Activated naive CD8-positive, alpha-beta T cell treated with anti-CD3 and anti-CD28 coated beads, Interleukin-2, amount 50 U/mL, for 16 hours (primary cell): ENCODE data around the gene TIMM8A.

Experiments used
- DNase-seq: peaks from one replicate; pipeline ENCODE4 v3.0.0-alpha.2; 2020; ENCODE audit warnings: low read depth, low spot score

TIMM8A gene, protein sequence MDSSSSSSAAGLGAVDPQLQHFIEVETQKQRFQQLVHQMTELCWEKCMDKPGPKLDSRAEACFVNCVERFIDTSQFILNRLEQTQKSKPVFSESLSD

DNA sequence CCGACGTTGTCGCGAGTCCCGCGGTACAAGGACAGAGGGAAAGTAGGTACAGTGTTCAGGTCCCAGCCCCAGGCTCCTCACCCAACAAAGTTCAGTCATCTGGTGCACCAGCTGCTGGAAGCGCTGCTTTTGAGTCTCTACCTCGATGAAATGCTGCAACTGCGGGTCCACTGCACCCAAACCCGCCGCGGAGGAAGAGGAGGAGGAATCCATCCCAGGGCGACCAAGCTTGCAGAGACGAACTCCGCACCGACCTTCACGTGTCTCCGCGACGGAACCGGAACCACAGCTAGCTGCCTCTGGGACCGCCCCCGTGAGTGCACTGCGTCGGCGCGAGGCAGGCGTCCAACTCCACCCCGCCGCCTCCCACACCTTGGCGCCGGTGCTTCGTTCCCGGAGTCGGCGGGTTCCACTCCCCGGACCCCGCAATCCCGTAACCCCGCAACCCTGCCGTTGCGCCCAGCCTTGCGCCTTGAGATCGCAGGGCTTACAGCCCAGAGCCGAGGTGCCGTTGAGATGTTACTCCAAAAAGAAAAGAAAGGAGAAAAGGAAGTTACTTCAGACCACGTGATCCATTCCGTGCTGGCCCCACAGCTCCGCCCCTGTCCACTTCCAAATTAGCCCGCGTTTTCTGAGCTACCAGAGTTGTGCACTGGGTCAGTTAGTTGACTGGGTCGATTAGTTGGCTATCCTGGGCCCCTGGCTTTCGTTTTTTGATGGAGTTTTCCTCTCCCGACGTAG lies at the start of gene TIMM8A:
Gene TIMM8A, minus strand, starts transcription at position 291 of the 741 bp plus-strand sequence. Its CDS starts 78 bp downstream, at position 213.
- DNase-seq: peak; percentile 55

DNA sequence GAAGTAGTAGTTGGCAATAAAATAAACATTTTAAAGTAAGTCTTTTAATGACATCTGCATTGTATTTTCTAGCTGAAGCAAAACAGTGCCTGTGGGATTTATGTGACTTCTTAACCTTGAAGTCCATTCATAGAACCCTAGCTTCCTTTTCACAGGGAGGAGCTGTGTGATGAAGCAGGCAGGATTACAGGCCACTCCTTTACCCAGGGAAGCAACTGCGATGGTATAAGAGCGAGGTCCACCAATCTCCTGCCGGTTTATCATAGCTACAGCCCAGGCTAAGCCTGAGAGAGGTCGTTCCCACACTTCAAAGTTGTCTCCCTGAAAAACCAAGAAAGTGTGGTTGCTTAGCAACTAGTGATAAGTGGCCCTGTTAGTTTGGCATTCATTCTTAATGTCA lies 49.2 kb upstream of the TIMM8A start:
- no peak for DNase-seq

DNA sequence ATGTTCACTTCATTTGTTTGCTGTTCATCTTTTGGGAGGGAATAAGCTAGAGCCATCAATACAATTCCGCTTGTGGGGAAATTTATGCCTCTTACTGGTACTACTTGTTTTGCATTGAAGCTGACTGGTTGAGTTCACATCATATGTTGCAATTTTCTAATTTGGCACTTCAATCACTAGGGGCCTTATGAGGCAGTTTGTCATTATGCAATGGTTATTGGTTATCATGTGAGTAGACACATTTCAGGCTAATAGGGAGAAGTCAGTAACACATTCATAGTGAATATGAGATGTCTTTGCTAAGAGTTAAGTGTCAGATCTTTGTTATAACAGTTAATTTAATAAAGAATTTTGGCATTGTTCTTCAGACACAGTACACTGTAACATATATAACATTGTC lies 47.2 kb upstream of the TIMM8A start:
- no peak for DNase-seq

DNA sequence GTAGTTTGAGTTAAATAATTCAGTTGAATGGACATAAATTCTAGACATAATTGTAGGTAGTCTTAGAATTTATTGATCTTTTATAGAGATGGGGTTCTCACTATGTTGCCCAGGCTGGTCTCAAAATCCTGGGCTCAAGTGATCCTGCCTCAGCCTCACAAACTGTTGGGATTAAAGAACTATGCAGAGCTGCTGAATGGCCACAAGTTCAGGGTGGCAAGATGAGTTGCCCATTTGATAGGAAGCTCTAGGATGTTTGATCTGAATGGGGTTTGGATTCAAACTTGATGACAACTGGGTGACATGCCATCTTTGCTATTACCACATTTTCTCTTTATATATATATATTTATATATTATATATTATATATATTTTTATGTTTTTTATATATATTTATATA lies 45.8 kb upstream of the TIMM8A start:
- no peak for DNase-seq

DNA sequence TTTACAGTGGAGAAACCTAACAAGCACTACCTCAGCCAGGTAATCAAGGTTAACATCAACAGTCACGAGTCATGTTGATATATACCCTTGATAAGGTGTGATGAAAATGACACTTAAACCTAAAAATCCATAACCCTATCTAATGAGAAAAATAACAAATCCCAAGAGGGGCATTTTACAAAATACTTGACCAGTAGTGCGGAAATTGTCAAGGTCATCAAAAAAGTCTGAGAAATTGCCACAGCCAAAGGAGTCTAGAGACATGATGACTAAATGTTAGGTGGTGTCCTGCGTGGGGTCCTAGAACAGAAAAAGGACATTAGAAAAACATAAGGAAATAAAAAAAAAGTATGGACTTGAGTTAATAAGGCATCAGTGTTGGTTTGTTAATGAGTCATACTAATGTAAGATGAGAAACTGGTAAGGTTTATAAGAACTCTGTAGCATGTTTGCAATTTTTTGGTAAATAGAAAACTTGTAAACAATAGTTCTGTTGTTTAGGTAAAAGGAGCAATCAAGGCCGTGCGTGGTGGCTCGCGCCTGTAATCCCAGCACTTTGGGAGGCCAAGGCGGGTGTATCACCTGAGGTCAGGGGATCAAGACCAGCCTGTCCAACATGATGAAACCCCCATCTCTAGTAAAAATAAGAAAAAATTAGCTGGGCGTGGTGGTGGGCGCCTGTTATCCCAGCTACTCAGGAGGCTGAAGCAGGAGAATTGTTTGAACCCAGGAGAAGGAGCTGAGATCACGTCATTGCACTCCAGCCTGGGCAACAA lies 45.2 kb upstream of the TIMM8A start:
- no peak for DNase-seq

DNA sequence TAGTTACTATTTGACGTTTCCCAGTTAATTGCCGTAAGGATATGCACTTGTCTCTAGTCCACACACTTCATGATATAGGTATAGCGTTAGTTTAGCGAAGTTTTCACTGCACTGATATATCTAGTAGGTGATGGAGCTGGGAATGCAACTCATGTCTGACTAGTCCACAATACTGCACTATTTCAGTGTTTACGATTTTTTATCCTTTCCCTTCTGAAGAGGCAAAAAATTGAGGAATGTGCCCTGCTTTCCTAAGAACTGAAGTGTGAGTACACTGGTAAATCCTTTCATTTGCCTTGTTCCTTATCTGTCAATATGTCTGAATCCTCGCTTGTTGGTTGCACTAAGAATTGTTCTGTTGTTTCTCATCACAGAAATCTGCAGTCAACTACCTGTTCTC lies 43.3 kb upstream of the TIMM8A start:
- no peak for DNase-seq

DNA sequence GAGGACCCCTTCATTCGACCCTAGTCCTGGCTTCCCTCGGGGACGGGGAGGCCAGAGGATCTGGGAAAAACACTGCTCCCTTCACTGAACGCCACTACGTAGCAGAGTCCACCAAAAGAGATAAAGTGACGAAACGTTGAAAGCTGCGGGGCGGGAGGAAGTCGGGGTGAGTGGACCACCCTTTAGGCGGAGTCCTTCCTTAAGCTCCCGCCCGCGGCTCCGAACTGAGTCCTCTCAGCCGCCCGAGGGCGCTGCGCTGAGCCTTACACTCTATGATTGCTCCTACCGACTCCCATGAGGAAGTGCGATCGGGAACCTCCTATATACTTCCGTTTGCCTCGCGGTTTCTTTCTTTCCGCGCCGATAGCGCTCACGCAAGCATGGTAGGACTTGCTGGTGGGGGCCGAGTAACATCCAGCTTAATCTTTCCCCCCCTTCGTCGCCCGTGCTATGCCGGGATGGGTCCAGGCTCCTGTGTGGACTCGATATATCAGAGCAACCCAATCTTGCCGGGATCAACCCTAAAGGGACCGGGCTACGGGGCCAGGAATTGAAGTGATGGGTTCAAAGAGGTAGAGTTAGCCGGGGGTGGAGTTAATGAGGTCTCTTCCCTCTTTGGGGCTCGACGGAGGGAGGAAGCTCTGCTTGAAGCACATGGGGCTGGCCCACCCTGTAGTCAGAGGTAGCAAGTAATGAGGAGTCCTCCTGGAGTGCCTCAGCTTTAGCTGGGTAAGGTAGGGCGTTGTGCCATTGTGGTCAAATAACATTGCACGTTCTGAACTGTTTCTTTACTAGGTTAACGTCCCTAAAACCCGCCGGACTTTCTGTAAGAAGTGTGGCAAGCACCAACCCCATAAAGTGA lies 42.4 kb upstream of the TIMM8A start, which contains the start of gene RPL36A:
Gene RPL36A, plus strand, starts transcription at position 348 of the 862 bp plus-strand sequence. Its CDS starts 33 bp downstream, at position 381.
- peak; percentile 52 for DNase-seq

DNA sequence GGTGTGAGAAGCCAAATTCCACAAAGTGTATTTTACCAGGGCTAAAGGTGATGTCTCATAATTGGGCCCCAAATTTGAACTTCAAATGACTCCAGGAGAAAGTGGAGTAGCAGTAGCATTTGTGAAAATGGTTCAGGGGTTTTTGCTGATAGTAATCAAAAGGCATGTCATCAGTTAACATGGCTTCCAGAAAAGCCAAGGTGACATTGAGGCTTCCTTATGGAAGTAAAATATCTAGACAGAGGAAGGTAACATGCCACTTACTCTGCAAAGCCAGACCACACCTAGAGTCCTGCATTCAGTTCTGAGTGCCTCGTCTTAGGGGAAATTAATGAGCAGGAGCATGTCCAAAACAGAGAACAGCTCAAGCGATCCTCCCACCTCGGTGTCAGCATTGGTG lies 40.1 kb upstream of the TIMM8A start:
- no peak for DNase-seq

DNA sequence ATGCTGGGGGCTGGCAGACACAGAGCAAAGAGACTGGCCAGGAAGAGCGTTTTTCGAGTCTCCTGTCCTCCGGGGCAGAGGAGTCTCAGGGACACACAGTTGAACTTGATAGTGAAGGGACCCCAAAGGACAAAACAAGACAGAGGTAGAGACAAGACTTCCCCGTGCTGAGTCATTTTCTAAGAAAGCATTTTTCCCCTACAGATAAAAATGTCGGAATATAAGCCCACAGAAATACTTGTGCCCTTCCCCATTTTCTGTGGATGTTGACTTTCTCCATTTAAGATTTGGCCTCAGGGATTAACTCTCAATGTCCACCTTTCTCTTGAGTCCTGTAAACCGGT lies 38.0 kb upstream of the TIMM8A start:
- no peak for DNase-seq

DNA sequence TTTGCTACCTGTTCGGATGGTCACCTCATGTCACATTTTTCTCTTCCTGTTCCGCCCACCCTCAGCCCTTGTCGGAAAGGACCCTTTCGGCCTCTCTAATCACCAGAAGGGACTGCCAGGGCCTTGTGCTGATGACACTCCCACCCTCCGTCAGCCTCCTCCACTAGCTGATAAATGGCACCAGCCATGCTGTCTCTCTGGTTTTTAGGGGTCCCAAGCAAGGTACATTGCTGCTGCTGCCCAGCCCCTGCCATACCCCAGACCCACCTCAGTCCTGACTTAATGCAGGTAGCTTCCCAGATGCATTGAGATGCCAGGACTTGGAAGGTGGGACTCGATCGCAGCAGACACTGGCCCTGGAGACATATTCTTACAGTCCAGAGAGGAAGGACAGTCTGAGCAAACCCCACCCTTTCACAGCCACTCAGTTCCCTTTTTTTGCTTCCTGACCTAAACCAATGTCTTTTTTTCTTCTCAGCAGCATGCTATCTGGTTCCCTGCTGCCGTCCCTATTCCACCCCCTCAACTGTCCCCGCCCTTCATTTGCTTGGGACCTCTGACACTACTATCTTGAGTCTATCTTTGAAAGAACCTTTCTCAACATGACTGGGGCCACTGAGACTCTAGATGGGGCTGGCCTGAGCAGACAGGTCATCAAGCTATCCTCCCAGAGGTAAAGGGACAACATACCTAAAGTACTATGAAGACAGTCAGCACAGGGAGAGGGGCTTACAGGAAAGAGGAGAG lies 37.4 kb upstream of the TIMM8A start, which contains the start of gene BTK:
Gene BTK, minus strand, starts transcription at position 397 of the 747 bp plus-strand sequence. CDS start 10,907 bp downstream, outside the sequence.
- no peak for DNase-seq

DNA sequence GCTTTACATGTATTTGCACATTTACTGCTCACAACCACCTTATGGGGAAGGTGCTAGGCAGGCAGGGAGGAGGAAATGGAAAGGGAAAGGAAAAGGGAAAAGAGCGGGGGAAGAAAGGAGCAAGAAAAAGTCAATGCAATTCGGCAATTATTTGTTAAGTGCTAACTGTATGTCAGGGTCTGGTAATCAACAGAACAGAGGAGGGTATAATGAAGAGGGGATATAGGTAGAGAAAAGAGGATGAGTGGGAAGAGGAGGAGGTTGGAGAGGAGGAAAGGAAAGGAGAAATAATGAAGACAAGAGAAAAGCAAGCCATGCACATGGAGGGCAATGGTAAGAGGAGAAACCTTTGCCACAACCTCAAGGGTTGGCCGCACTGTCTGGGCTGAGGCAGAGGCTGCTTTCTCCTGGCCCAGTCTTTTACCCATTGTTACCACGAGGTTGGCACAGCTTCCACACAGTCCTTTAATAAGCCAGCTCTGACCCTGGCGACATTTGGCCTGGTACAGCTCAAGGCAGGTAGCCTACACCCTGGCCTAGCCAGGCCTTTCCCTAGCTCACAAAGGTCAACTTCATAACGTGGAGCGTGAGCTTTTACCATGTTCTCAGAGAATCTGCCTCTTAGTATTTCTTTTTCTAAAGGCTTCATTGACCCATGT lies 36.6 kb upstream of the TIMM8A start:
- no peak for DNase-seq

DNA sequence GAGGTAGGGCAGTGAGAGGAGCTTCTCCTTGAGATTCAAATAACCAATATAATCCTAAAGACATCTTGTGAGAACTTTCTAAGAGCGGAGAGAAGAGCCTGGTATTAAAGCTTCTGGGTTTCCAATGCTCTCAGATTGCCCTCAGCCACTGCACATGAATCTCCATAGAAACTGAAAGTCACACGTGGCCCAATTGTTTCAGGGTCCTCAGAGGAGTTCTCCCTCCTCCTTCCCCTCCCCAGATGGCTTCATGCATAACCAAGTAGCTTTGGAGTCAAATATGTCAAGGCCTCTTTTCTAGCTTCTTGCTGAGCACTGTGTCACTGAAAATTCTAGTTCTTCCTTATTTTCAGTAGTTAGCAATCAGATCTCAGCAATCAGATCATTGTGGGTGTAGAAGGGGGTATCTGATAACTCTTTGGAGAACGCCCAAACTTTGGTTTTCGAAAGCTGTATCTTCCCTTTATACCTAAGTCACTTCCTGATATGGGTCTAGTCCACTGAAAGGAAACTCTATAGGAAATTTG lies 35.2 kb upstream of the TIMM8A start:
- DNase-seq: no peak

DNA sequence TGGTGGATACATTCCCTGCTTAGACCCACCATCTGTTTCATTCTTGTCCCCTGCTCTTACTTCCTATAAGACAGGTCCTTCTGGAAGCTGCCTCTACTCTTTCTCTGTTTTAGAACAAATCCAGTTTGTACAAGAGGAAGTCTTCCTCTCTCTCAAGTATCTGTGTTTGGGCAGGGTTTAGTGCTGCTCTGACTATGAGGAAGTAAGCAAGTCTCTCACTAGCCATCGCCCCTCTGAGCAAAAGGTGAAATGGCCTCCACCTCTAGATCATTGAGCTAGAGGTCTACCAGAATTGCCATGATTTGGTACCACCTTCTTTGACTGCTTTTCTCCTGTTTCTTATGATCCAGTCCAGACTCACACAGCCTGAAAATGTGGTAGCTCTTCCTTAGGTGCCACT lies 29.0 kb upstream of the TIMM8A start:
- no peak for DNase-seq

DNA sequence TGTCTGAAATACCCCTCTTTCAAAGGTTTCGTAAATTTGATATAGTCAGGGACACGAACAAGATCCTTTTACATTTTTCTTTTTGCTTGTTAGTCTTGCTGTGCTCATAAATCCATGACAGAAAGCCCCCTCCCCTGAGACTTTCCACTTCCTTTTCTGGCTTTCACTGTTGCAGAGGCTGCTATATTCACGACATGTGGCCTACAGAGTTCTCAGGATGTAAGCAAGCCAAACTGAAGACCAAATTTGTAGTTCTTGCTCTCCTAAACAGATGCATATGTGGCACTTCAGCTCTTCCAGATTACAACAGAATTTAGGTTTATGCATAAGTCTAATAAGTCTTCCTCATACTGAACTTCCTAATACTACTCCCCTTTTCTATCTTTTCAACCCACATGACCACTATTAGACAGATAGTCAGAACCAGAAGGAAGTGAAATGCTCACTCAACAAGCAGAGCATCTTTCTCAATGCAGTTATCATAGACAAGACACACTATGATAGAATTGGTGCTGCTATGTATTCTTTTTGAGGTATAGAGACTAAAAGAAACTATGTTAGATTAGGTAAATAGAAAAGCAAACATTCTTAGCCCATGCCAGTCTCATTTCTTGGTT lies 22.5 kb upstream of the TIMM8A start:
- no peak for DNase-seq

DNA sequence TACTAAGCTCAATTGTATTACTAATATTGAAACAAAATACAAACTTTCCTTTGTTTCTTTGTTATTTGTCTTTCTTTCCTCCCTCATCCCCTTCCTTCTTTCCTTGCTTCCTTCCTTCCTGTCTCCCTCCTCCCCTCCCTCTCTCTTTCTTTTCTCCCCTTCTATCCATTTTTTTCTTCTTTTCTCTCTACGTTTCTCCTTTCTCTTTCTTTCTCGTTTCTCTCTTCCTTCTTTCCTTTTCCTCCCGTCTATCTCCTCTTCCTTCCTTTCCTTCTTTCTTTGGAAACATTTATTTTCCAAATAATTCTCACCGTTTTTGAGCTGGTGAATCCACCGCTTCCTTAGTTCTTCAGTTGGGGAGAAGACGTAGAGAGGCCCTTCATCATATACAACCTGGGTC lies 21.1 kb upstream of the TIMM8A start:
- DNase-seq: no peak

DNA sequence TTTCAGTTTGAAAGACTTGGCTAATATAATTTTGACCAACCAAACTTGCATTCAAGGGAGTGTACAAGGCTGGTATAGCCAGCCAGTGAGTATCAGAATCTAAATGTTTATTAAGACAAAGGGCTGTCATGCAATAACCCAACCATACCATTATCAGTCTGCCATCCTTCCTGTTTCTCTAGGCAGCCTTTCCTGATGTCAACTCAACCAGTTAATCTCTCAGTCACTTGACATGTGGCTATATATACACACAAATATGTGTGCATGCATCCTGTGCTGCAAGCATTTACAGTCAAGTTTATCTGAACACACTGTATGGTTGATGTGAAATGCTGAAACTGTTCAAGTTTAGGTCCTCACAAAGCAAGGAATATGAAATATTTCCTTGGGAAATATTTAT lies 20.3 kb upstream of the TIMM8A start:
- DNase-seq: no peak

DNA sequence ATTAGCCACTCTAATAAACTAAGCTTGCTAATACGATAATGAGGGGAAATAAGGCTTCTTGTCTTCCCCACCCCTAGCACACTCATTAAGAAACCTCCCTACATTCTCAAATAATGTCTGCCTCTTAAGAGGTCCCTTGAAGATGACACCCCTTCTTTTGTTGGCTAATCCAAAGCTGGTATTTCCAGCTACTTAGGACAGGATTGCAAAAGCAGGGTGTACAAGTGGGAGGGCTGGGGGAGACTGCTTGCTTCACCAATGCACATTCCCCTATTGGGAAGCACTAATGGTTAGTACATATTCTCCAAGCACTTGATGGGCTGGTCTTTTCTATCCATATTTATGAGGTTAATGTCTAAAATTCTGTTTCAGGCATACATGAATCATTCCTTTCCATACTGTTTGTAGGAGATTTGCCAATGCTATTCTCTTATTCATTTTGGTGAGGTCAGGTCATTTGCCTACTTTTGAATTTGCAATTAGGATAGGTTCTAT lies 16.8 kb upstream of the TIMM8A start:
- DNase-seq: no peak

DNA sequence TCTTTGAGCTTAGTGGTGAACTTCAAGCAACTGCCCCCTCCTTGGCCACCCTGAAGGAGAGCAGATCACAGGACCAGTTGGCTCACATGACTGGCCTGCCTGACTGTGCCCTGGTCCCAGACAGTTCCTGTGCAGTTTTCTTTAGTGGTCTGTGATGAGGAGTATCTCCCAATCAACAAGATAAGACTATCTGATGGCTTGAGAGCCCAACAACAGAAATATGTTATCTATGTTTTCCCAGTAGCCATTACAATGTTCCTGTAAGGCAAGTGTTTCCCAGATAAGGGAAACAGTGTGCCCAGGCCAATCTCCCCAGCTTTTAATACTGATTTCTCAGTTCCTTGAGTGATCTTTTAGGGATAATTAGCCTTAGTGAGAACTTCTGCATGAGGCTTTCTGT lies 14.2 kb upstream of the TIMM8A start:
- no peak for DNase-seq

DNA sequence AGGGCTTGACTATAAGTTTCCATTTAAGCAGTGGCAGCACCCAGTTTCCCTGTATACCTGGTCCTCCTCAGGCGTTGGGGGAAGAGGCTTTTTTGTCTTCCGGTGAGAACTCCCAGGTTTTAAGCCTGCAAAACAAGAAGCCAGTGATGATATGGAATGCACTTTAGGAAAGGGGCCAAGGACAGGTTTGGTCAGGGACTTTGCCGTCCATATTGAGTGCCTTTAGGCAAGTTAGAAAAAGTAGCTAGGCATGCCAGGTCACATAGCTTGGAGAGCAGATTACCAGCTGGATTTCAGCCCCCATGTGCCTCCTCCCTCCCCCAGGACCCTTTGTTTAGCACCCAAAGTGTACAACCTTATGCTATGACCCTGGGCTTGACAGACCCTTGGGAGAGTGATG lies 13.6 kb upstream of the TIMM8A start:
- no peak for DNase-seq

DNA sequence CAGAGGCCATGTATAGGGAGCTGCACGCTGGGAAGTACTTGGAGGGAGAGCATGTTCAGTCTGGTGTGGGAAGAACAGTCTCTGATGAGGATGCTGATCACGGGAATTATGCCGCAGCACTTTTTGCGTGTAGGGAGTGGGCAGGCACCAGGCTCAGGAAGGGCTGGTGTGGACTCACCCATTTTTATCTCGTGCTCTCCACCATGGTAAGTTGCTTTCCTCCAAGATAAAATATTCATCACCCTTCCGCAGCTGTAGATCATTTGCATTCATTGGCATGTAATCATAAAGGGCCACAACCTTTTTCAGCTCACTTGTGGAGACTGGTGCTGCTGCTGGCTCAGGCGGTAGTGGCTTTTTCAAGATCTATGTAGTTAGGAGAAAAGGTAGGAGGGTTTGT lies 11.8 kb upstream of the TIMM8A start:
- DNase-seq: no peak
